GM12873 (cell line): ENCODE results near the gene VPS4A.
A peak's percentile ranks its signal among the peaks of the same experiment; 100 is the strongest.

Experiments used
- TF ChIP-seq, protein P1 (sequence below): IDR thresholded peaks from 2 replicates; pipeline ENCODE4 v1.5.1; 2012; ENCODE audit warnings: low read depth, mild to moderate bottlenecking, moderate library complexity, low read length, control low read depth; ENCODE audit not compliant: insufficient read depth; ENCODE audit errors: missing control alignments

Gene VPS4A

DNA sequence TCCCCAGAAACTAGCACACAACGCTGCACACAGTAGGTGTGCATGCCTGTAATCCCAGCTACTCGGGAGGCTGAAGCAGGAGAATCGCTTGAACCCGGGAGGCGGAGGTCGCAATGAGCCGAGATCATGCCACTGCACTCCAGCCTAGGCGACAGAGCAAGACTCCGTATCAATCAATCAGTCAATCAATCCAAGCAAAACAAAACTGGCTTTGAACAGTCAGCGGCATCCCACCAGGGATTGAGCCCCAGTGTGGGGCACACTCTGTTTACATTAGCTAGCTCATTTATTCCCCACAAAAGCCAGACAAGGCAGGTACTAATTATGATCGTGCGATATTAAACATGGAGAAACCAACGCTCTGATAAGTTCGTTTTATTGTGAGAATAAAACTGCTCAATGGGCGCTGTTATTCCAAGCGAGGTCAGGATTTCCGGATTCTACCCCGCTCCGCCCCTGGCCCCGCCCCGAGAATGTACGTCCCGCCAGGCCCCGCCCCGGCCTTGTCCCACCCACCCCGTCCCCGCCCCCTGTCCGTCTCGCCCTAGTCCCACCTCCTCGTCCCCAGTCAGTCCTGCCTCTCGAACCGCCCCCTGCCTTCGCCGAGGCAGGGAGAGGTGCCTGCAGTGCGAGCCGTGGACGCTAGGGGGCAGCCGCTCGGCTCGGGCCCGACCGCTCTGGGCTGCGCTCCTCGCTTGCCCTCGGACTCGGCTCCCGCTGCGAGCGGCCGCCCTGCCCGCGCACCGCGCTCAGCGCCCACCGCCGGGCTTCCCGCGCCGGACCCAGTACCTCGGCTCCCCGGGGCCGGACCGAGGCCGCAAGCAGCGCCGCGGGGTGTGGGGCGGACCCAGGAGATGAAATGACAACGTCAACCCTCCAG is at the start of gene VPS4A:
Gene VPS4A, plus strand, starts transcription at position 698 of the 880 bp plus-strand sequence. Its CDS starts 162 bp downstream, at position 860.
- TF ChIP-seq, protein P1, sequence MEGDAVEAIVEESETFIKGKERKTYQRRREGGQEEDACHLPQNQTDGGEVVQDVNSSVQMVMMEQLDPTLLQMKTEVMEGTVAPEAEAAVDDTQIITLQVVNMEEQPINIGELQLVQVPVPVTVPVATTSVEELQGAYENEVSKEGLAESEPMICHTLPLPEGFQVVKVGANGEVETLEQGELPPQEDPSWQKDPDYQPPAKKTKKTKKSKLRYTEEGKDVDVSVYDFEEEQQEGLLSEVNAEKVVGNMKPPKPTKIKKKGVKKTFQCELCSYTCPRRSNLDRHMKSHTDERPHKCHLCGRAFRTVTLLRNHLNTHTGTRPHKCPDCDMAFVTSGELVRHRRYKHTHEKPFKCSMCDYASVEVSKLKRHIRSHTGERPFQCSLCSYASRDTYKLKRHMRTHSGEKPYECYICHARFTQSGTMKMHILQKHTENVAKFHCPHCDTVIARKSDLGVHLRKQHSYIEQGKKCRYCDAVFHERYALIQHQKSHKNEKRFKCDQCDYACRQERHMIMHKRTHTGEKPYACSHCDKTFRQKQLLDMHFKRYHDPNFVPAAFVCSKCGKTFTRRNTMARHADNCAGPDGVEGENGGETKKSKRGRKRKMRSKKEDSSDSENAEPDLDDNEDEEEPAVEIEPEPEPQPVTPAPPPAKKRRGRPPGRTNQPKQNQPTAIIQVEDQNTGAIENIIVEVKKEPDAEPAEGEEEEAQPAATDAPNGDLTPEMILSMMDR, result peak; percentile 90

DNA sequence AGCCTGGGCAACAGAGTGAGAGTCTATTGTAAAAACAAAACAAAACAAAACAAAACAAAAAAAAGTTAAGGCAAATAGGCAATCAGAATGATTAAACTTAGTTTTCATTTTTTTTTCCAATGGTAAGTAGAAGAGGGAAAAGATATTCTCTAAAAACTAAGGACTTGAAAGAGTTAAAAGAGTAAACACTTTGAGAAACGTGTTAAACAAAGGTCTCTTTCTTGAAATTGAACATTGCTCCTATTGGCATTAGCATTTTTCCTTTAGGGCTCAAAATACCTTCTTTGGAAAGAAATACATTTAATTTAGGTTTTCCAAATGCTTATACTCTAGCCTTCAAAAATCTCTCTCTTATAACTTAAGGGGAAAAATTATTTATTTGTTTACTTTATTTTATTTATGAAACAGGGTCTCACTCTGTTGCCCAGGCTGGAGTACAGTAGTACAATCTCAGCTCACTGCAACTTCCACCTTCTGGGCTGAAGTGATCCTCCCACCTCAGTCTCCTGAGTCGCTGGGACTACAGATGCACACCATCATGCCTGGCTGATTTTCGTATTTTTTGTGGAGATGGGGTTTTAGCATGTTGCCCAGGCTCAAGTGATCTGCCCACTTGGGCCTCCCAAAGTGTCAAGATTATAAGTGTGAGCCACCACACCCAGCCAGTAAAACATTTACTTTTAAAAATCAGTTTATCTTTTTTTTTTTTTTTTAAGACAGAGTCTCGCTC is 44.7 kb upstream of the VPS4A start:
- TF ChIP-seq, protein P1, result no peak

DNA sequence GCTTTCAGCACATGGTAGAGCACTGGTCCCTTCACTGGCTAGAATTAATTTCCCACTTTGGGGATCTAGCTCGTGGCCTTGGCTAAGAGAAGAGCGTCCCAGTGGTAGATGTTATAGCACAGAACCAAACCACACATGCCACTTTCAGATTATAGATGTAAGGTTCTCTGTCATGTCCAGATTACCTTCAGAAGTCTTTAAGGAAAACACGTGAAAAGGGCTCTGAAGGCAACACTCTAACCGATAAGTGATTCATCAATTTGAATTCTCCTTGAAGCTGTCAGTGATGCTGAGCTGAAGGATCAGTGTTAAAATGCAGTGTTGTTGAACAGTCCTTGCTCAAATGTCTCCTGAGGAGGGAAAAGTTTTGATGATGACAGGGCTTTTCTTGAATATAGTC is 43.5 kb upstream of the VPS4A start:
- TF ChIP-seq, protein P1, result no peak

DNA sequence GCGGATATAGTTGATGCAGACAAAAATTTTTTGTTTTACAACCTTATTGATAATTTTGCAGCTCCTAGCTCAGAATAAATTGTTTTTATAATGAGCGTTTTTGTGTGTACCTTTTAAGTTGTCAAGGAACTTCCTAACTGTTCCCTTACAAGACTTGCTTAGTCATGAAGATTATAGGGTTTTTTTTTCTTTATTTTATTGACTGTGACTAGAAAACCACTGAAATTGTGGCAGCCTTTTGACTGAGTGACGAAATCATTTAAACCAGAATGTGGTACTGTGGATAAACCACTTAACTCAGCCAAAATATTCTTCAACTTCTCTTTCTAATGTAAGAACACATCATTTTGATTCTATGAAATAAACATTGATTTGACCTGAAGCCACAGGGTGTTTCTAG is 40.8 kb upstream of the VPS4A start:
- TF ChIP-seq, protein P1, result no peak

DNA sequence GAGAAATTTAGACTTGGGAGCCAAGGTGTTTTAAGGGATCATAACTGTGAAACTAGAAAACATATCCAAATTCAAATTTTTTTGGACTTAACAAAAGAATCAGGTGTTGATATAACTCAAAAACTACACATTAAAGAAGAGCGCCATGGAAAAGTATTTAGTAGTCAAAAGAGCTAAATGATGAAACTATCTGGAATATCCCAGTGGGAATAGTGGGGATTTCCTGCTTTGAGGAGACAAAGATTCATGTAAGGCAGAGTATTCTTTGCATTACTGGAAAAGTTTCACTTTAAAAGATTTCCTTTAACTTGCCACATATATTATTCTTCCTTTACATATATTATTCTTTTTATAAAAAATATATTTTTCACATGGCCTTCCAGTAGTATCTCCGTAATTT is 40.3 kb upstream of the VPS4A start:
- TF ChIP-seq, protein P1, result no peak

DNA sequence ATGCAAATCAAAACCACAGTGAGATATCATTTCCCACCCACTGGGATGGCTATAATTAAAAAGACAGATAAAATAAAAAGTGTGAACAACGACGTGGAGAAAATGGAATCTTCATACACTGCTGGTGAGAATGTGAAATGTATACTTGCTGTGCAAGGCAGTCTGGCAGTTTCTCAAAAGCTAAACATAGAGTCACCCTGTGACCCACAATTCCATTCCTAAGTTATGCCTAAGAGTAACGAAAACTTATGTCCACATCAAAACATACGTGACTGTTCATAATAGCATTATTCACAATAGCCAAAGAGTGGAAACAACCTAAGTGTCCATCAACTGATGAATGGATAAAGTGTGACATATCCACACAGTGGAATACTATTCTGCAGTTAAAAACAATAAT is 38.1 kb upstream of the VPS4A start:
- TF ChIP-seq, protein P1, result no peak

DNA sequence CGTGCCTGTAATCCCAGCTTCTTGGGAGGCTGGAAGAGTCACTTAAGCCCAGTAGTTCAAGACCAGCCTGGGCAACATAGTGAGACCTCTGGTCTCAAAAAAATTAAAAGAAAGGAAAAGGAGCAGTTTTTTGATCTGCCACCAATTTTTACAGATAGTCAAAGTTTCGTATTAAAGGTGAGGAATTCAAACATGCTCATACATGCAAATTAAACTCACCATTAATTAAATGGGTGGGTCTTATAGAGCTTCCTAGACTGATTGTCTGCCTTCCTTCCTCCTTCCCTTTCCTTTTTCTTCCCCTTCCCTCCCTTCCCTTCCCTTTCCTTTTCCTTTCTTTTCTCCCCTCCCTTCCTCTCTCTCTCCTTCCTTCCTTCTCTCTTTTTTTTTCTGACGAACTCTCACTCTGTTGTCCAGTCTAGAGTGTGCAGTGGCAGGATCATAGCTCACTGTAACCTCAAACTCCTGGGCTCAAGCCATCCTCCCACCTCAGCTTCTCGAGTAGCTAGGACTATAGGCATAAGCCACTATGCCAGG is 36.4 kb upstream of the VPS4A start:
- TF ChIP-seq, protein P1, result no peak
